Hypothalamus (tissue), 51 donors: Measurements from ENCODE around the gene CDH5.
A peak's percentile ranks its signal among the peaks of the same experiment; 100 is the strongest.

ENCODE experiments used
- DNase-seq, 51 donors: peaks; one replicate each; lab custom pipeline; 2025; lab: John Stamatoyannopoulos, UW

CDH5 gene

GRCh38 chr16:66346221-66346620 lies 20.3 kb upstream of the CDH5 start:
- DNase-seq: no peak

- DNase-seq: no peak
Observed at GRCh38 chr16:66352304-66352703, 14.2 kb upstream of the CDH5 start.

- DNase-seq: no peak
Observed at GRCh38 chr16:66353055-66353454, 13.4 kb upstream of the CDH5 start.

- DNase-seq: no peak
Observed at GRCh38 chr16:66354034-66354909, 12.2 kb upstream of the CDH5 start.

GRCh38 chr16:66355526-66355925 lies 11.0 kb upstream of the CDH5 start:
- no peak for DNase-seq

- DNase-seq: peak in 22 of 51 donors; percentile 6 to 50 (median 26)
Observed at GRCh38 chr16:66357523-66357928, 9.0 kb upstream of the CDH5 start.

GRCh38 chr16:66358231-66358630 lies 8.3 kb upstream of the CDH5 start:
- DNase-seq: no peak

- DNase-seq: no peak
Observed at GRCh38 chr16:66359012-66359411, 7.5 kb upstream of the CDH5 start.

- DNase-seq: no peak
Observed at GRCh38 chr16:66359811-66360608, 6.5 kb upstream of the CDH5 start.

- DNase-seq: no peak
Observed at GRCh38 chr16:66360624-66361324, 5.7 kb upstream of the CDH5 start.

- no peak for DNase-seq
Observed at GRCh38 chr16:66361604-66362135, 4.8 kb upstream of the CDH5 start.

GRCh38 chr16:66363211-66363777 lies 3.2 kb upstream of the CDH5 start:
- DNase-seq: no peak

- no peak for DNase-seq
Observed at GRCh38 chr16:66364117-66364958, 2.2 kb upstream of the CDH5 start.

GRCh38 chr16:66364959-66365306 lies 1.6 kb upstream of the CDH5 start:
- DNase-seq: no peak

- no peak for DNase-seq
Observed at GRCh38 chr16:66365651-66366050, 840 bp upstream of the CDH5 start.

- DNase-seq: no peak
Observed at GRCh38 chr16:66367968-66368891, 1.7 kb downstream of the CDH5 start.

- peak in 2 of 51 donors; percentile 4 to 10 for DNase-seq
Observed at GRCh38 chr16:66369055-66369592, 2.6 kb downstream of the CDH5 start.
